GM13977 (cell line): ENCODE data around the gene CCDC159.
A peak's percentile ranks its signal among the peaks of the same experiment; 100 is the strongest.

Experiments used
- DNase-seq: peaks from one replicate; pipeline ENCODE4 v3.0.0; 2012; ENCODE audit warnings: low spot score
- CTCF ChIP-seq: IDR thresholded peaks from 2 replicates; pipeline ENCODE4 v1.5.1; 2012; ENCODE audit warnings: mild to moderate bottlenecking, control low read depth; ENCODE audit not compliant: insufficient read depth; ENCODE audit errors: extremely low read depth, missing control alignments
- in situ Hi-C: fragments of 300-500 bp; cut with MboI; formaldehyde crosslinking; loops from one replicate; pipeline ENCODE4 v1.12.0; 2022; ENCODE audit warnings: low sequenced_read_pairs, low pct_unique_long_range_greater_than_20kb, mixed read lengths, inconsistent platforms; ENCODE audit not compliant: unreplicated experiment

The CCDC159 gene

GRCh38 chr19:11367528-11367927 is 21.2 kb downstream of the CCDC159 start:
- DNase-seq = no peak
- TF ChIP-seq CTCF = no peak
- in situ Hi-C loops = no loop called here

GRCh38 chr19:11370744-11371143 is 24.4 kb downstream of the CCDC159 start:
- no peak for DNase-seq
- TF ChIP-seq CTCF = no peak
- in situ Hi-C loops = no loop called here

- no peak for TF ChIP-seq CTCF
- in situ Hi-C loops = no loop called here
- no peak for DNase-seq
Measured at GRCh38 chr19:11373166-11373884, 27.0 kb downstream of the CCDC159 start.

- no peak for DNase-seq
- no peak for TF ChIP-seq CTCF
- in situ Hi-C loops = no loop called here
Measured at GRCh38 chr19:11373885-11374432, 27.6 kb downstream of the CCDC159 start.

- TF ChIP-seq CTCF = no peak
- in situ Hi-C loops = no loop called here
- peak; percentile 97 for DNase-seq
Measured at GRCh38 chr19:11374433-11375142, 28.3 kb downstream of the CCDC159 start, which contains the start of gene SWSAP1. Gene SWSAP1 (plus strand): TSS chr19:11374666. CDS start chr19:11374681, 15 bp downstream.

- no peak for TF ChIP-seq CTCF
- in situ Hi-C loops = no loop called here
- no peak for DNase-seq
Measured at GRCh38 chr19:11375143-11375948, 29.0 kb downstream of the CCDC159 start.
